Activated naive CD4-positive, alpha-beta T cell treated with anti-CD3 and anti-CD28 coated beads, Interleukin-2, amount 50 U/mL, for 24 hours (primary cell): Measurements from ENCODE around the gene CNNM3.
"Not testable (repeated sequence)": the region's sequence is repeated elsewhere in the genome, so short reads cannot be mapped to it uniquely, and the experiment has no call there.

Source experiments
- H3K27ac Mint-ChIP-seq: one replicate; pipeline ENCODE4 v1.8.0; 2021; ENCODE audit warnings: mild to moderate bottlenecking, mixed read lengths
- H3K27me3 Mint-ChIP-seq: one replicate; pipeline ENCODE4 v1.8.0; 2021; ENCODE audit warnings: mixed read lengths
- H3K36me3 Mint-ChIP-seq: one replicate; pipeline ENCODE4 v1.8.0; 2021; ENCODE audit warnings: mixed read lengths
- H3K4me1 Mint-ChIP-seq: one replicate; pipeline ENCODE4 v1.8.0; 2021; ENCODE audit warnings: mixed read lengths
- H3K4me3 Mint-ChIP-seq: one replicate; pipeline ENCODE4 v1.8.0; 2021; ENCODE audit warnings: mild to moderate bottlenecking, mixed read lengths
- H3K9me3 Mint-ChIP-seq: one replicate; pipeline ENCODE4 v1.8.0; 2021; ENCODE audit warnings: mixed read lengths

The CNNM3 gene

GRCh38 chr2:96859099-96859649 is 43.1 kb downstream of the CNNM3 start:
- Mint-ChIP-seq H3K27ac (peak overlapping the region; percentile 70), H3K27me3 (no peaks in the 10 kb centered on the region), H3K9me3 (no peaks in the 10 kb centered on the region), H3K4me1 (peaks cover 37% of the 10 kb centered on the region), H3K4me3 (peak overlapping the region; percentile 57), H3K36me3 (peaks cover 2% of the 10 kb centered on the region)

GRCh38 chr2:96859681-96860064 is 43.6 kb downstream of the CNNM3 start:
- Mint-ChIP-seq H3K27me3 (no peaks in the 10 kb centered on the region), H3K27ac (peak overlapping the region; percentile 38), H3K4me3 (peak overlapping the region; percentile 11)

GRCh38 chr2:96860065-96861029 is 44.3 kb downstream of the CNNM3 start:
- Mint-ChIP-seq H3K9me3 (no peaks in the 10 kb centered on the region), H3K4me3 (no peak overlapping the region), H3K27ac (peak overlapping the region; percentile 38), H3K36me3 (peaks cover 2% of the 10 kb centered on the region), H3K27me3 (no peaks in the 10 kb centered on the region), H3K4me1 (peaks cover 31% of the 10 kb centered on the region)

More at GRCh38 chr2:96859681-96860064, 43.6 kb downstream of the CNNM3 start:
- H3K9me3 Mint-ChIP-seq, result no peaks in the 10 kb centered on the region
- peaks cover 37% of the 10 kb centered on the region for H3K4me1 Mint-ChIP-seq
- H3K36me3 Mint-ChIP-seq, result peaks cover 2% of the 10 kb centered on the region

- peaks cover 34% of the 10 kb centered on the region for H3K4me1 Mint-ChIP-seq
- H3K27me3 Mint-ChIP-seq, result no peaks in the 10 kb centered on the region
- H3K27ac Mint-ChIP-seq, result no peak overlapping the region
- no peak overlapping the region for H3K4me3 Mint-ChIP-seq
- H3K9me3 Mint-ChIP-seq, result no peaks in the 10 kb centered on the region
- peaks cover 2% of the 10 kb centered on the region for H3K36me3 Mint-ChIP-seq
These were observed 45.0 kb downstream of the CNNM3 start for GRCh38 chr2:96861074-96861473.

- not testable (repeated sequence) for H3K9me3 Mint-ChIP-seq, H3K27me3 Mint-ChIP-seq, H3K4me3 Mint-ChIP-seq, H3K27ac Mint-ChIP-seq, H3K36me3 Mint-ChIP-seq
- H3K4me1 Mint-ChIP-seq, result peaks cover 39% of the 10 kb centered on the region
These were observed 47.0 kb downstream of the CNNM3 start for GRCh38 chr2:96863056-96863455.

GRCh38 chr2:96863575-96864342 is 47.7 kb downstream of the CNNM3 start:
- Mint-ChIP-seq H3K27ac (no peak overlapping the region), H3K4me1 (peaks cover 40% of the 10 kb centered on the region), H3K4me3 (no peak overlapping the region), H3K27me3 (no peaks in the 10 kb centered on the region), H3K9me3 (no peaks in the 10 kb centered on the region), H3K36me3 (peaks cover 2% of the 10 kb centered on the region)

- no peak overlapping the region for H3K4me3 Mint-ChIP-seq
- peaks cover 2% of the 10 kb centered on the region for H3K36me3 Mint-ChIP-seq
- no peaks in the 10 kb centered on the region for H3K9me3 Mint-ChIP-seq
- H3K4me1 Mint-ChIP-seq, result peaks cover 32% of the 10 kb centered on the region
- H3K27ac Mint-ChIP-seq, result no peak overlapping the region
- H3K27me3 Mint-ChIP-seq, result no peaks in the 10 kb centered on the region
These were observed 48.4 kb downstream of the CNNM3 start for GRCh38 chr2:96864343-96865091.

GRCh38 chr2:96865654-96866053 is 49.6 kb downstream of the CNNM3 start:
- Mint-ChIP-seq H3K27me3 (no peaks in the 10 kb centered on the region), H3K4me1 (peaks cover 24% of the 10 kb centered on the region), H3K36me3 (no peaks in the 10 kb centered on the region), H3K27ac (peak overlapping the region; percentile 18), H3K4me3 (no peak overlapping the region), H3K9me3 (no peaks in the 10 kb centered on the region)

GRCh38 chr2:96866149-96866548 is 50.1 kb downstream of the CNNM3 start:
- H3K27me3 Mint-ChIP-seq, result no peaks in the 10 kb centered on the region
- no peak overlapping the region for H3K27ac Mint-ChIP-seq
- no peak overlapping the region for H3K4me3 Mint-ChIP-seq
- no peaks in the 10 kb centered on the region for H3K9me3 Mint-ChIP-seq
- no peaks in the 10 kb centered on the region for H3K36me3 Mint-ChIP-seq
- H3K4me1 Mint-ChIP-seq, result peaks cover 29% of the 10 kb centered on the region

GRCh38 chr2:96866586-96866985 is 50.5 kb downstream of the CNNM3 start:
- no peaks in the 10 kb centered on the region for H3K9me3 Mint-ChIP-seq
- peak overlapping the region; percentile 74 for H3K27ac Mint-ChIP-seq
- no peaks in the 10 kb centered on the region for H3K27me3 Mint-ChIP-seq
- H3K4me1 Mint-ChIP-seq, result peaks cover 32% of the 10 kb centered on the region
- no peak overlapping the region for H3K4me3 Mint-ChIP-seq
- H3K36me3 Mint-ChIP-seq, result no peaks in the 10 kb centered on the region

- Mint-ChIP-seq H3K27ac (peak overlapping the region; percentile 74), H3K36me3 (no peaks in the 10 kb centered on the region), H3K9me3 (no peaks in the 10 kb centered on the region), H3K4me1 (peaks cover 32% of the 10 kb centered on the region), H3K4me3 (peak overlapping the region; percentile 81), H3K27me3 (no peaks in the 10 kb centered on the region)
These were observed 51.1 kb downstream of the CNNM3 start for GRCh38 chr2:96866986-96867755.

- peak overlapping the region; percentile 41 for H3K27ac Mint-ChIP-seq
- H3K9me3 Mint-ChIP-seq, result no peaks in the 10 kb centered on the region
- H3K4me3 Mint-ChIP-seq, result peak overlapping the region; percentile 81
- no peaks in the 10 kb centered on the region for H3K36me3 Mint-ChIP-seq
- peaks cover 38% of the 10 kb centered on the region for H3K4me1 Mint-ChIP-seq
- H3K27me3 Mint-ChIP-seq, result no peaks in the 10 kb centered on the region
These were observed 51.9 kb downstream of the CNNM3 start for GRCh38 chr2:96867756-96868554.

- Mint-ChIP-seq H3K4me3 (peak overlapping the region; percentile 81), H3K36me3 (no peaks in the 10 kb centered on the region), H3K27ac (no peak overlapping the region), H3K9me3 (no peaks in the 10 kb centered on the region), H3K4me1 (peaks cover 43% of the 10 kb centered on the region), H3K27me3 (no peaks in the 10 kb centered on the region)
These were observed 52.6 kb downstream of the CNNM3 start for GRCh38 chr2:96868555-96869280.
